GM18505 (cell line): ENCODE measurements around the gene NRSN1.
"Not testable (repeated sequence)": the region's sequence is repeated elsewhere in the genome, so short reads cannot be mapped to it uniquely, and the experiment has no call there.

Experiments
- ATAC-seq: cut with Tn5 transposase; IDR thresholded peaks from one replicate; pipeline ENCODE4 v1.9.1; 2021; ENCODE audit not compliant: unreplicated experiment
- POLR2A ChIP-seq: IDR thresholded peaks from 4 replicates; pipeline ENCODE4 v1.6.1; 2011; ENCODE audit warnings: borderline replicate concordance; ENCODE audit not compliant: insufficient read depth, insufficient read length; ENCODE audit errors: extremely low read depth

The NRSN1 gene

DNA sequence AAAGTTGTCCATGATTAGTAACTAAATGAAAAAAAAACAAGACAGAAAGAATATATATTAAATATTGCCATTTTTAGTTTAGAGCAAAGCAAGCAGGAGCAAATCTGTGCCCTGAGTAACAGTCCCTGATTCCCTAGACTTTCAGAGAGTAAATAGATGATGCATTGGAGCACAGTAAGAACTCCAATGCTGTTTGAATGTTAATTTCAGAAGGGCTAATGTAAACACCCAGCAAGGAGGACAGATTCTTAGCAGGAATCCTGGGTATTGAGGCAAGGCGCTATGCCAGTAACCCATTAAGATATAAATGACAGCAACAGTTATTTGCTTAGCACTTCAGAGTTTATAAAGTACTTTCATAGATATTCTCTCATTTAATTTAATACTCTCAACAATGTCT lies 15.6 kb upstream of the NRSN1 start:
- TF ChIP-seq POLR2A, result no peak
- no peak for ATAC-seq

DNA sequence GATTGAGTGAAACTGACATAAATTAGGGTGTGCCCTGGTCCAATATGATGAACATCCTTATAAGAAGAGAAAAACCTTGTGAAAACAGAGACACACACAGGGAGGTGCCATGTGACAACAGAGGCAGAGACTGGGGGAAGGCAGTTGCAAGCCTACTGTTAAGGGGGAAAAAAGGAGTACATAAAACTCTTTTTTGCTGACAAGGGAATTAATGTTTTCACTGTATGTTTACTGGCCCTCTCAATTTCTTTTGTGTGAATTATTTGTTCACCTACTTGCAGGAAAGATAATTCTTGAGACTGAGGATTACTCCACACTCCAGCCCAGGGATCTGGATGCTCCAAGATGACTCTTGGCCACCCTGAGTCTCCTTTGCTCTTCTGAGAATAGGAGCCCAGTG lies 12.1 kb upstream of the NRSN1 start:
- ATAC-seq, result no peak
- no peak for TF ChIP-seq POLR2A

DNA sequence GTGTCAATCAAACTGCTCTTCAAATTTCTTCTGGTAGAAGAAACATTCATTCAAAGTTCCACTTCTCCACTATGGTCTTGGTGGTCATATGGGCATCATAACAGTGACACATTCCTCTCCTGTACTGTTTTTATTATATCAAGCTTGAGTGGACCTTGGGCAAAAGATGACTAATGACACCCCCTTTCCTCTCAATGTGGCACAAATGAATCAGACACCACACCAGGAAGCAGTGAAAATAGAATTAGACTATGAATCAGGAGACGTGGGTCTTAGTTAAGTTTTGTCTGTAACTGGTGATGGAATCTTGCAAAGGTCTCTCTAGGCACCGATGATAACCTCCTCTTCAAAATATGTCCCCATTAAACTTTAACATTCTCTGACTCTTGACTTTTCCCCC lies 9.0 kb upstream of the NRSN1 start:
- no peak for ATAC-seq
- no peak for TF ChIP-seq POLR2A

DNA sequence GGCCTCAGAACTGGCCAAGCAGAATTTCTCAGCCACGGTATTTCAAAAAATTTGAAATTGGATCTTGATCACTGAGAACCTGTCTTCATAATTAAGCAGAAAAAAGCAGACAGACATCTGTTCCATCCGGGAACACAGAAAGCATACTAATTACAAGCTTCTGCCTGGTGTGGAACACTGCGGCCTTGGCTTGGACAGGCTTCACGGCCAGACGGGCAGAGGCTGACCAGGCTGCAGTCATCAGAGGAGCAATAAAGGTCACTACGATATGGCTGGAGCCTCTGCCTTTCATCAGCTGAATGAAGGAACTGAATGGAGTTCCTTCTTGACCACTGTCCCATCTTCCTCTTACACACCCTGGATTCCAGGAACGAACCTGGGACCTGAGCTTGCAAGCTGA lies 3.9 kb upstream of the NRSN1 start:
- no peak for TF ChIP-seq POLR2A
- ATAC-seq, result no peak

DNA sequence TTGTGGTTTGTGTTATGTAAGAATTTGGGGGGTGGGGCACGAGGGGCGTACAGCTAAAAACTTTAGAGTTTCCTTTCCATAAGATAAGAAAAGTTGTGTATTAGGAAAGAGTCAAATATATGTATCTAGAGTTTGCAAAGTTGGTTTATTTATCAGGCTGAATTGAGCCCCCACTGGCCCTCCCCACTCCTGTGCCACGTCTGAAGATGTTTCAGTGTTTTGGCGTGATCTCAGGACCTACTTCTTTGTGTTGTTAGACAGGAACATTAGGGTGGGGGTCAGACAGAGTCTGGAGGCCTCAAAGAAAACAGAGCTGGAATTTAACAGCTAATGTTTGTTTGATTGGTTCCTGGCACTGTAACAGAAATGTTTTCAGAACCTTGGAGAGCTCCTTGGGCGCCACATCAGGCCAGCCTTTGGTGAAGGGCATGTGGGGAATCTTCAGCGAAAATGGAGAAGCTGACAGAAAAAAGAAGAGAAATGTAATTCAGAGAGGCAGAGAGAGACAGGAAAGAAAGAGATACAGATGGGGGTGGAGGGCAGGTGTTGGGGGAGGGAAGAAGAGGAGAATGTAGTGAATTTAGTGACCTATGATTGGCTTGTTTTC lies 674 bp downstream of the NRSN1 start:
- TF ChIP-seq POLR2A, result no peak
- ATAC-seq, result no peak

DNA sequence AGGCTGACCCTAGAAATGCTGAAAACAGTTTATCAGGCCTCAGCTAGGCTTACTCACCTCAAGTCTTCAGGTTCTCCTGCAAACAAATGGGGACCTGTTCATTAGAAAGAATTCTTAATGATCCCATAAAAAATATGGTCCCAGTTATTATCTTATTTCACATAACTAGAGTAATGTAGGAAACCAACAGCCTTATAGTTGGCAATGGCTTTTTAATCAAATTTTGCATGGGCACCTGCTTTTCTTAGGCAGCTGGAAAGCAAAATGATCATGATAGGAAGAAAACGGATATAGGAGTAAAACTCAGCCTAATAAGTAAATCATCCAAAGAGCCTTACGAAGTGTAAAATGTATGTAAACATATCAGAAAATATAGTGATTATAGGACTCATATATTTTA lies 1.3 kb downstream of the NRSN1 start:
- ATAC-seq, result no peak
- TF ChIP-seq POLR2A, result no peak

DNA sequence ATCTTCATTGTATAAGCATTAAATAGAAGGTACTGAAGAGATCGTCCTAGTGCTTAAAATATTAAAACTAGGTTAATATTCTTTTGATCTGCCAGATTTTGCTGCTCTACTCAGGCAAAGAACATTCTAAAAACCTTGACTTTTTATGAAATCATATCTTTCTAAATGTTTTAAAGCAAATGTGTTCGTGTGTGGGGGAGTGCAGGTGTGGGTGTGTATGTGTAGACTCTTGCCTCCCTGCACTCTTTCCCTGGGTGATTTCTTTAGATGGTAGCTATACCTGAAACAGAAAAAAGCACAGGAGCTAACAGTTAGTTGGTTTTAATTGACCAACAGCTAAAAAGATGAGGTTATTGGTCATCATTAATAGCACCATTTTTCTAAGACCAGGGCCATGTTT lies 5.7 kb downstream of the NRSN1 start:
- ATAC-seq, result no peak
- TF ChIP-seq POLR2A, result no peak

DNA sequence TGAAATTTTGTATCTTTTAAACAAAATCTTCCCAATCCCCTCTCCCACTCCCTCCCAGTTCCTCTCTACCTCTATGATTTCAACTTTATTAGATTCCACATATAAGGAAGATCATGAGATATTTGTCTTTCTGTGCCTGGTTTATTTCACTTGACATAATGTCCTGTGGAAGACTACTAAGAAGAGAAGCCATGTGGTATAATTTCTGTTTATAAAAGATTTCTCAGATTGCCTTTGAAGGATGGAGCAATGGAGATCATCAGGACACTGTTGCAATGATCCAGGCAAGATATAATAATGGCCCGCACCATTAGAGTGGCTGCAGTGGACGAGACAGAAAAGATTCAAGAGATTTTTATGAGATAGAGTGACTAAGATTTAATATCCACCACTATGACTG lies 13.1 kb downstream of the NRSN1 start:
- no peak for ATAC-seq
- no peak for TF ChIP-seq POLR2A

DNA sequence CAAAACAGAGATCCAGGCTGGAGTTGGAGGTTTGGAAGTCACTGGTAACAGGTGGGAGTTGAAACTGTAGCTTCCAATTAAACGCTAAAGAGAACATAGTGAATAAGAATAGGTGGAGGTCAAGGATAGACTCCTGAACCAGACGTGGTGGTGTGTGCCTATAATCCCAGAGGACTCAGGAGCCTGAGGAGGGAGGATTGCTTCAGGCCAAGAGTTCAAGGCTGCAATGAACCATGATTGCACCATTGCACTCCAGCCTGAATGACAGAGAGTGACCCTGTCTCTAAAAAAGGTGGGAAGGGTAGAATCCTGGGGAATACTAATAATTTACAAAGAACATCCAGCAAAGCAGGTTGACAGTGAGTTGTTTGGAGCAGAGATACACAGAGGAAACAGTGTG lies 13.6 kb downstream of the NRSN1 start:
- TF ChIP-seq POLR2A, result no peak
- ATAC-seq, result no peak

DNA sequence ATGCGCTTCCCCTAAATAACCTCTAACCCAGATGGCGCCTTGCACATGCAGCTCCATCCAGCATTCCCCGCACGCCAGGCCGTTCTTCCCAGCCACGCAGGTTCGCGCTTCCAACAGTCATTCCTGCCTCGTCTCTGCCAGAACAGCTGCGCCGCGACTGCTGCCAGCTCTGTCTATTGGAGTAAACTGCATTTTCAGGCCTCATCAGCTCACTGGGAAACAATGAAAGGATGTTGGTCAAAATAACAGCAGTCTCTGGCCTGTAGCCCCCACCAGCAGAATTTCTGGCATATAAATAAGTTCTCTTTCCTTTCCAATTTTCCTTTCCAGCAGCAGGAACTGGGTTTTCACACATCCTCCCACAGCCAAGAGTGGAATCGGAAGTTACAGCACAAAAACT lies 14.6 kb downstream of the NRSN1 start:
- ATAC-seq, result no peak
- TF ChIP-seq POLR2A, result no peak

DNA sequence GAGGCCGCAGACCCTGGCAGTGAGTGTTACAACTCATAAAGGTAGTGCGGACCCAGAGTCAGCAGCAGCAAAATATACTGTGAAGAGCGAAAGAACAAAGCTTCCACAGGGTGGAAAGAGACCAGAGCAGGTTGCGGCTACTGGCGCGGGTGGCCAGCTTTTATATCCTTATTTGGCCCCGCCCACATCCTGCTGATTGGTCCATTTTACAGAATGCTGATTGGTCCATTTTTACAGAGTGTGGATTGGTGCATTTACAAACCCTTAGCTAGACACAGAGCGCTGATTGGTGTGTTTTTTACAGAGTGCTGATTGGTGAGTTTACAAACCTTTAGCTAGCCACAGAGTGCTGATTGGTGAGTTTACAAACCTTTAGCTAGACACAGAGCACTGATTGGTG lies 16.7 kb downstream of the NRSN1 start:
- ATAC-seq, result not testable (repeated sequence)

DNA sequence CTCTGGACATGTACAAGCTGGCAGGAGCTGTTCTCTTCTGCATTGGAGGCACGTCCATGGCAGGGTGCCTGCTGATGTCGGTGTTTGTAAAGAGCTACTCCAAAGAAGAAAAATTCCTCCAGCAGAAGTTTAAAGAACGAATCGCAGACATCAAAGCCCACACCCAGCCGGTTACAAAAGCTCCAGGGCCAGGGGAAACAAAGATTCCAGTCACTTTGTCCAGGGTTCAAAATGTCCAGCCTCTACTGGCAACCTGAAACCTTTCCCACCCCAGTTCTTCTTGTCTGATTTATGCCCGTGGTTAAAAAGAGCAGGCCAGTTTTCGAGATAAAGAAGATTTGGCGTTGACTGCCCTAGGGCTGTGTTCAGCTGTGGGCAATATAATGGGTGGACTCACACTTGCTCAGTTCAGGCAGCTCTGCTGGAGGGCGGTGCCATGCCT lies 19.7 kb downstream of the NRSN1 start:
- no peak for TF ChIP-seq POLR2A
- ATAC-seq, result no peak

DNA sequence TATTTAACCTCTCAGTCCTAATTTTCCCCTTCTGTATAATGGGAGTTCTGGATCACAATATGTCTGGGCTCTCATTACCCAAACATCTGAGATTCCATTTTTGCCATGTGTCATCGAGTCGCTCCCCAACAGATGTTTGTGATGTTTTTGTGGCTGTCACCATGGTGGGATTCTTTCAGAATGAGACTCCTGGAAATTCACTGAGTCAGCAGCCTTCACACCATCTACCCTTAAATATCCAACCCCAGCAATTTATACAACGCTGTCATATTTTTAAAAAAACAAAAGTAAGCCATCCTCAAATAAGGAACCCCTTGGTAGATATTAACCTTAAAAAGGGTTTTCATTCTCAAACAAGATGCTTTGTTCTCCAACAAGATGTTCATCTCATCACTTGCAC lies 20.9 kb downstream of the NRSN1 start:
- no peak for TF ChIP-seq POLR2A
- no peak for ATAC-seq

DNA sequence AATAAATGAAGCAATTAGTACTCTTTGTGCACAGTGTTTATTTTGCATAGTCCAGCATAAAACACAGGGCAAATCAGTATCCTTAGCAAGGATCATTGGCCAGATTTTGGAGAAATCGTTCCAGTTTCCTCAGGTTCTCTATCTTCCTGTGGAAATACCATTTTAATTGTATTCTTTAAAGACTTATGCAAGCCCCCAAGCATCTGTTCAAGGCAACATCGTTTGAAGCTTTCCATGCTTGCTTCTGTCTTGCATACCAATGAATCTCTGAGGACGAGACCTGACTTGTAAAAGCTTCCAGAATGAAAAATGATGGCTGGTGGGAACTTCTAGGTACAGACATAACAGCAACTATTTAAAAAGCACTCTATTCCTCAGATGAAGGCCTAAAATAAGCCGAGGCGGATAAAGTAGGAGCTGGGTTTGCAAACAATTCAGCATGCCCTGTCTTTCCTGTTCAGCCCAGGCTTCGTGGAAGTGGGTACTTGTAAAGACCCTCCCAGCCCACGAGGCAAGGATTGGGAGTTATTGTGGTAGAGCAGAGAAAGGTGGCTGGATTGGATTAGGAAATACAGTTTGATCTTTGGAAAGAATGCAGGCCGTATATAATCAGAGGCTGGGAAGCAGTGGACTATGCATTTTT lies 21.6 kb downstream of the NRSN1 start:
- no peak for TF ChIP-seq POLR2A
- ATAC-seq, result no peak

DNA sequence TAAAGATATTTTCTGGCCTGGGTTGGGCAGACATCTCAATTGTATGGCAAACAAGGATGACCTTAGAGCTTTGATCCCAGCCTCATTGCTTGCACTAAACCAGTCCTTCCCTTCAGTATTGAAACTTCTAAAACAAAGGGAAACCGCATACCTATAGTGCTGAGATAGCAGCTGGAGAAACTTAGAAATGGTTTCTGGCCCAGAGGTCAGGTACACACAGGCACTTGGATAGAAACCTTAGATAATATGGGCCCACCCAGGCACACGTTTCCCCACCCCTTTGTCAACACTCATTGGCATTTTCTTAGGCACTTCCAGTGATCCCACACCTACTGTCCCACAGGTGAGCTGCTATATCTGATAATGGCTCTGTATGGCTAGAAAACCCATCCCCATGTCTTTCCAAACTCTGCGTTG lies 22.1 kb downstream of the NRSN1 start:
- ATAC-seq, result no peak
- TF ChIP-seq POLR2A, result no peak
